Gastroesophageal sphincter (tissue), 3 donors: ENCODE data around the gene SIPA1L3.

Experiments
- CTCF ChIP-seq, 4 experiments: fragments of 200-600 bp in 2 of 4; fragments of 450-650 bp in 2 of 4; sonication (generic) in 1 of 4; IDR thresholded peaks; one replicate each; pipeline ENCODE4 v1.5.1; 2017 to 2019; ENCODE audit warnings: antibody characterized with exemption in 4 of 4, mild to moderate bottlenecking in 2 of 4, moderate library complexity in 2 of 4
- POLR2A ChIP-seq, 2 donors: fragments of 450-650 bp; IDR thresholded peaks; one replicate each; pipeline ENCODE4 v1.6.1; 2017; ENCODE audit warnings: antibody characterized with exemption in 2 of 2, mild to moderate bottlenecking in 2 of 2, moderate library complexity in 1 of 2

GRCh38 chr19:38229585-38230073, 322.6 kb downstream of the SIPA1L3 start:
- no peak for TF ChIP-seq POLR2A (IDR thresholded peaks at IDR 0.05)
- TF ChIP-seq CTCF (IDR thresholded peaks at IDR 0.05) = peak in 1 of 4 experiments; percentile 9
